Measurements from ENCODE around the gene USP37. TPM values are rescaled to one million over a fixed set of nuclear protein-coding genes. Genes with fewer than 3 reads are reported as not detected.

USP37 gene
- total RNA-seq, 1 donor from 2014 or later: 9.2 TPM

DNA sequence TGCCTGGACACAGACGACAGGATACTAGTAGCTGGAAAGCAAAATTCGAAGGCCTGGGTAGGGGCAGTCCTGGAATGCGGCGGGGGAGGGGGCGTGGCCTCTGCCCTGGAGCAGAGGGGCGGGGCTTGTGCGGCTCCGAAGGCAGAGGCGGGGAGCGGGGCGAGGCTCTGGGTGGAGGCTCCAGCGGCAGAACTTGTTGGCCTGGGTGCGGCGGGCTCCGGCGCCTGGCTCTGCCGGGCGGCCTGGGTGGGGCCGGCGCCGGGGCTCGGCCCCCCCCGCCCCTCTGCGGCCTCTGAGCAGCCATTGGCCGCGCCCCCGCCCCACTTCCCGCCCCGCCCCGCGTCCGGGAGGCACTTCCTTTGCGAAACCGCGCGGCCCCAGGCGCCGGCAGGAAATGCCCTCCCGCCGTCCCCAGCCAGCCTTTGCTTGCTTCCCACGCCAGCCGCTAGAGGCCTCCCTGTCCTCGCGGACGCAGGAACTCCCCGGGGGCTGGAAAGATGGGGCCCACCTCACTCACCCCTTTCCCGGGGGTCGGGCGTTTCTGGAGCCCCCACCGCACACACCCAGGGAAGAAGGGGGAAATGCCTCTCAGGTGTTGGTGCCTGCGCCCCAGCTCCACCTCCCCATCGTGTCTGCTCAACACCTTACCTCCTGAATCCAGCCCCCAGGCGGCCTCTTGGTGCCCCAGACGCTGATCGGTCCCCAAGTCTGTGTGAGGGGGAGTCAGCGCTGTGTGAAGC is 161.8 kb downstream of the USP37 start:
- peak overlapping the region; percentile 34 for H3K4me3 ChIP-seq (ENCODE audit: low read depth, low read length)
- peaks cover 14% of the 10 kb centered on the region for H3K36me3 ChIP-seq (ENCODE audit: control insufficient read depth, insufficient read depth, low read length)
- FAIRE-seq: no peak
- DNase-seq (ENCODE audit: low read depth): peak; percentile 85
- peak; percentile 85 for TF ChIP-seq CTCF (IDR thresholded peaks at IDR 0.05; ENCODE audit: insufficient read depth, low read length, severe bottlenecking)
- no peaks in the 10 kb centered on the region for H3K27me3 ChIP-seq (ENCODE audit: control insufficient read depth, insufficient read depth, low read length)

- DNase-seq (ENCODE audit: low read depth): no peak
- Histone ChIP-seq H3K27me3 (ENCODE audit: control insufficient read depth, insufficient read depth, low read length) (no peaks in the 10 kb centered on the region), H3K4me3 (ENCODE audit: low read depth, low read length) (peak overlapping the region; percentile 1), H3K36me3 (ENCODE audit: control insufficient read depth, insufficient read depth, low read length) (peaks cover 14% of the 10 kb centered on the region)
- no peak for TF ChIP-seq CTCF (IDR thresholded peaks at IDR 0.05; ENCODE audit: insufficient read depth, low read length, severe bottlenecking)
- no peak for FAIRE-seq
These were observed 162.4 kb downstream of the USP37 start for GRCh38 chr2:218405746-218406208.

GRCh38 chr2:218405086-218405745 is 162.9 kb downstream of the USP37 start:
- Histone ChIP-seq H3K4me3 (ENCODE audit: low read depth, low read length) (no peak overlapping the region), H3K36me3 (ENCODE audit: control insufficient read depth, insufficient read depth, low read length) (peaks cover 14% of the 10 kb centered on the region), H3K27me3 (ENCODE audit: control insufficient read depth, insufficient read depth, low read length) (no peaks in the 10 kb centered on the region)
- DNase-seq (ENCODE audit: low read depth) (no peak), FAIRE-seq (no peak)
- no peak for TF ChIP-seq CTCF (IDR thresholded peaks at IDR 0.05; ENCODE audit: insufficient read depth, low read length, severe bottlenecking)

- Histone ChIP-seq H3K4me3 (ENCODE audit: low read depth, low read length) (no peak overlapping the region), H3K27me3 (ENCODE audit: control insufficient read depth, insufficient read depth, low read length) (no peaks in the 10 kb centered on the region), H3K36me3 (ENCODE audit: control insufficient read depth, insufficient read depth, low read length) (peaks cover 14% of the 10 kb centered on the region)
- DNase-seq (ENCODE audit: low read depth) (no peak), FAIRE-seq (no peak)
- no peak for TF ChIP-seq CTCF (IDR thresholded peaks at IDR 0.05; ENCODE audit: insufficient read depth, low read length, severe bottlenecking)
These were observed 163.6 kb downstream of the USP37 start for GRCh38 chr2:218404351-218405085.

DNA sequence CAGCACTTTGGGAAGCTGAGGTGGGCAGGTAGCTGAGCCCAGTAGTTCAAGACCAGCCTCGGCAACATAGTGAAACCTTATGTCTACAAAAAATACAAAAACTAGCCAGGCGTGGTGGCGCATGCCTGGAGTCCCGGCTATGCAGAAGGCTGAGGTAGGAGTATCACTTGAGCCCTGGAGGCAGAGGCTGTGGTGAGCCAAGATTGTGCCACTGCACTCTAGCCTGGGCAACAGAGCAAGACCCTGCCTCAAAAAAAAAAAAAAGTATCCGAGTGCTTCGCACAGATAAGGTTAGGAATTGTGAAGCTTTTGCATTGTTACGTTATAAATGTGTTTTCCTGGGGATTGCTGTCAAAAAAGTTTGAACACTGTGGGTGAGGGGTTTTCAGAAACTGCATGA is 164.3 kb downstream of the USP37 start:
- TF ChIP-seq CTCF (IDR thresholded peaks at IDR 0.05; ENCODE audit: insufficient read depth, low read length, severe bottlenecking): no peak
- FAIRE-seq (no peak), DNase-seq (ENCODE audit: low read depth) (no peak)
- no peaks in the 10 kb centered on the region for H3K27me3 ChIP-seq (ENCODE audit: control insufficient read depth, insufficient read depth, low read length)
- no peak overlapping the region for H3K4me3 ChIP-seq (ENCODE audit: low read depth, low read length)
- H3K36me3 ChIP-seq (ENCODE audit: control insufficient read depth, insufficient read depth, low read length): peaks cover 14% of the 10 kb centered on the region
